GM12875 (cell line): ENCODE results near the gene GPS1.

ENCODE experiments used
- H3K4me3 ChIP-seq: one replicate; pipeline ENCODE4 v1.5.1; 2011; ENCODE audit warnings: low read depth, low read length, control low read depth
- TF ChIP-seq, protein P1 (sequence below): IDR thresholded peaks from 2 replicates; pipeline ENCODE4 v1.5.1; 2011; ENCODE audit warnings: low read depth, mild to moderate bottlenecking, control low read depth, inconsistent platforms, low read length, moderate library complexity, borderline replicate concordance; ENCODE audit not compliant: insufficient read depth

The GPS1 gene

DNA sequence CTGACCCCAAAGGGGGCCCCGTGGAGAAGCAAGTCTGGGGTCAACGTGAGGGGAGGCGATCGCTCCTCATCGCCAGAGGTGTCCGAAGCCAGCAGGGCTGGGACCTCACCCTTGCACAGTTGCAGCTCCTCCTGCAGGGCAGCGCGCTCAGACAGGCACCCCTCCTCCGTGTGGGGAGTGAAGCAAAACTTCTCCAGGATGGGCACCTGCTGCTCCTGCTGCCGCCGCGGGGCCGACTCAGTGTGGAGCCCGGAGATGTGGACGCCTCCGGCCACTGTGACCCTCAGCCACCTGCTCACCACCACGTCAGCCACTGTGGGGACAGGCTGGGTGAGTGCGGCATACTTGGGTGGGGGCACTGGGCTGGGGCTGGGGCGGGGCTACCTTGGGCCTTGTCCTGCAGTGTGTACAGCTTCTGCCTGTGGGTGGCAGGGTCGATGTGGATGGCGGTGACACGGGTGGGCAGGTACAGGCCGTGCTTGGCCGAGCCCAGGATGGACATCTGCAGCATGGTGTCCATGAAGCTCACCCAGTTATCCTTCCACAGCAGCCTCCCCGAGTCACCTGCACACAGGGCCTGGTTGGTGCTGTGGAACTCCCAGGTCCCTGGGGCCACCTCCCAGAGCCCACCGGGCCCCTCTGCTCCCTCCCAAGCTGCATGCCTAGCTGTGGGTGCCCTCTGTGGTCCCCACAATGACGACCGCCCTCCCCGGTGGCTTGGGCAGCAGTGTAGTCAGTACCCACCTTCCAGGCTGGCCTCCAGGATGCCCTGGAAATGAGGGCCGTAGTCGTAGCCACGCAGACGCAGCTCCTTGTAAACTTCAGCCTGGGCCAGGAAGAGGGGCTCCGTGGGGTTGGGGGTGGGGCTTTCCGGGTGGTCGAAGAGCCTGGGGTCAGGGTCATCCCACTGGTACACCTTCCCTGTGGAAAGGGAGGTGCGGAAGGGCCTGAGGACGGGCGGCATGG, 35.5 kb downstream of the GPS1 start:
- TF ChIP-seq, protein P1, sequence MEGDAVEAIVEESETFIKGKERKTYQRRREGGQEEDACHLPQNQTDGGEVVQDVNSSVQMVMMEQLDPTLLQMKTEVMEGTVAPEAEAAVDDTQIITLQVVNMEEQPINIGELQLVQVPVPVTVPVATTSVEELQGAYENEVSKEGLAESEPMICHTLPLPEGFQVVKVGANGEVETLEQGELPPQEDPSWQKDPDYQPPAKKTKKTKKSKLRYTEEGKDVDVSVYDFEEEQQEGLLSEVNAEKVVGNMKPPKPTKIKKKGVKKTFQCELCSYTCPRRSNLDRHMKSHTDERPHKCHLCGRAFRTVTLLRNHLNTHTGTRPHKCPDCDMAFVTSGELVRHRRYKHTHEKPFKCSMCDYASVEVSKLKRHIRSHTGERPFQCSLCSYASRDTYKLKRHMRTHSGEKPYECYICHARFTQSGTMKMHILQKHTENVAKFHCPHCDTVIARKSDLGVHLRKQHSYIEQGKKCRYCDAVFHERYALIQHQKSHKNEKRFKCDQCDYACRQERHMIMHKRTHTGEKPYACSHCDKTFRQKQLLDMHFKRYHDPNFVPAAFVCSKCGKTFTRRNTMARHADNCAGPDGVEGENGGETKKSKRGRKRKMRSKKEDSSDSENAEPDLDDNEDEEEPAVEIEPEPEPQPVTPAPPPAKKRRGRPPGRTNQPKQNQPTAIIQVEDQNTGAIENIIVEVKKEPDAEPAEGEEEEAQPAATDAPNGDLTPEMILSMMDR = no peak

DNA sequence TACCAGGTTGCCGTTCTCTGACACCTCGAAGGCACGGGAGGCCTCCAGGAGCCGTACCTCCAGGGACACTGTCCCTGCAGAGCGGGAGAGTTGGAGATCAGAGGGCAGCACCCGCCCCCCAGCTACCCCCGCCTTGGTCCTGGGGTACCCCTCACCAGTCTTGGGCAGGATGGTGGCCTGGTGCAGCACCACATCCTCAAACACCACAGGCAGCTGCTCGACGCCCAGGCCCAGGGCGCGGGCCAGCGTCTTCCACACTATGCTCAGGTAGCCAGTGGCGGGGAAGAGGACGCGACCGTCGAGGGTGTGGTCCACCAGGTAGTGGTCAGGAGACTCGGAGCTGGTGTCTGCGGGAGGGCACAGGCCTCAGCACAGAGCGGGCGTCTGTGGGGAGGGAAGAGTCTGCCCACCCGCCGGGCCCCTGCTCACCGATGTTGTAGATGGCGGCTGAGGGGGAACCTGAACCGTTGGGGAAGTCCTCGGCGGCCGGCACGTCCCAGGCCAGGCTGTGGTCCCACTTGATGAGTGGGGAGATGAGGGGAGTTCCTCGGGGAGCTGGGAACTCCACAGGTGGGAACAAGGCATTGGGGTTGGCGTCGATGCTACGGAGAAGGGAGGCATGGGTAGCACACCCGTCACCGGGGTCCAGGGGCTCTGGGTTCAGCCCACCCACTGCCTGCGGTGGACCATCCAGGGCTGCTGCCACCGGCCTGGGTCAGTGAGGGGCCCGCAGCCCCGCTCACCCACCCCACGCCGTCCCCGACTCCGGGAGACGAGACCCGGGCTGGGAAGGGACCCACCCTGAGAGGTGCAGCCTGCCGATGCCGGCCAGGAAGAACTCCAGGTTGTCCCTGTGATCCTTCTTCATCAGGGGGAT, 36.5 kb downstream of the GPS1 start:
- no peak overlapping the region for H3K4me3 ChIP-seq
- TF ChIP-seq, protein P1 = no peak

More for the DNA sequence above, 35.5 kb downstream of the GPS1 start:
- H3K4me3 ChIP-seq = no peak overlapping the region

DNA sequence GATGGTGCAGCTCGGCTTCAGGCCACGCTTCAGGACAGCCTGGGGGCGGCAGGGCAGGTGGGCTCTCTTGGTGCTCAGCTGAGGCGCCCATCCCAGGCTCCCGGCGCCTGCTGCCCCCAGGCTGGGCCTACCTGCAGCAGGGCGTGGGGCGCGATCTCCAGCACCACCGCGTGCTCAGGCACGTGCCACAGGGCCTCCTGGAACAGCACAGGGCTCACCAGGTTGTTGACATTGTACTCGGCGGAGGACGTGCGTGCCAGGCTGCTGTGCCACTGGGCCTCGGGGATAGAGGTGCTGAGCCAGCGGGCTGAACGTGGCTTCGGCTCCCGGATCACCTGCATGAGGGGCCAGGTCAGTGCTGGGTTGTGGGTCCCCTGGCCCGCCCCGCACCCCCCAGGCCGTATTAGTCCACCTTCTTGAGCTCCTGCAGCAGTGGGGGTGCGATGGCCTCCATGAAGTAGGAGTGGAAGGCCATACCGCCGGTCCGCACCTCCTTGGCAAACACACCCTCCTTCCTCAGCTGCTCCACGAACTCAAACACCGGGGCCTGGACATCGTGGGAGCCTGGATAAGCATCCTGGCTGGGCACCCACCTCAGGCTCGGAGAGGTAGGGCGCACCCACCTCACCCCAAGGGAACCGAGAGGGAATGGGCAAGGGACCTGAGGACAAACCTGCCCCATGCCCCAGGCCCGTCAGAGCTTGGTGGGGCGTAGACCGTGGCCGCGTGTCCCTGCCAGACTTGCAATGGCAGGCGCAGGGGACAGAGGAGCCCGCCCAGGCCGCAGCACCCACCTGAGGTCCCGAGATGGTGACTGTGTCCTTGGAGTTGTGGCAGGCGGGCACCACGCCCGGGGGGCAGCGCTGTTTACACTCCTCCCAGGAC, 37.4 kb downstream of the GPS1 start:
- TF ChIP-seq, protein P1 = no peak
- no peak overlapping the region for H3K4me3 ChIP-seq

DNA sequence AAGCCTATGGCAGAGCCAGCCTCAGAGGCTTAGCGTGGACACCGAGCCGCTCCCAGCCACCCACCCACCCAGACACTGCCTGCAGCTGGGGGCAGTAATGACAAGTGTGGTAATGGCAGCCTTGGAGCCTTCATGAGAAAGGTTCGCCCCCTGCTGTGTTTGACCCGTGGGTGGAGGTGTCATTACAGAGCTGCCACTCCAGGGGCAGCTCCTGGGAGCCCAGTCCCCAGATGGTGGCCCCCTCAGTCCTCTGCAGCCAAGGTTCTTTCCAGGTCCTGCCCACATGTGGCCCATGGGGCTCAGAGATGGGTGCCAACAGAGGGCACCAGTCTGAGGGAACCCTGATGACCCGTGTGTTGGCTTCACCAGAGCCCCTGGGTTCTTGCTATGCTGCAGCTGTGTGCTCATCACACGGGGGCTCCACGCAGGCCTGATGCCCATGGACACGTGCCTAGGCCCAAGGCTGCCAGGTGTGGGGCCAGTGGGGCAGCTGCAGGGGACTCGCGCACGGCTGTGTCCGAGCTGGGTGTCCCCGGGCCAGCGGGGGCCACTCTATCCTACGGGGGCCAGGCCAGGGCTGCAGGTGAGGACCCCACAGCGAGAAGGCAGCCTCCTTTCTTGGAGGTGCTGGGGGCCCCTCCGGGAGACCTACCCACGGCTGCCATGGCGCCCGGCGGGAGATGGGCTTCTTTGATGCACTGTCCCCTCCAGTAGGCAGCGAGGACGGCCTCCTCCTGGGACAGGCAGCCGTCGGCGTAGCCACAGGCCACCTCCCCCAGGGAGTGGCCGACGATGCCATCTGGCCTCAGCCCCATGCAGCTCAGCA, 38.2 kb downstream of the GPS1 start:
- H3K4me3 ChIP-seq = no peak overlapping the region
- TF ChIP-seq, protein P1 = no peak

DNA sequence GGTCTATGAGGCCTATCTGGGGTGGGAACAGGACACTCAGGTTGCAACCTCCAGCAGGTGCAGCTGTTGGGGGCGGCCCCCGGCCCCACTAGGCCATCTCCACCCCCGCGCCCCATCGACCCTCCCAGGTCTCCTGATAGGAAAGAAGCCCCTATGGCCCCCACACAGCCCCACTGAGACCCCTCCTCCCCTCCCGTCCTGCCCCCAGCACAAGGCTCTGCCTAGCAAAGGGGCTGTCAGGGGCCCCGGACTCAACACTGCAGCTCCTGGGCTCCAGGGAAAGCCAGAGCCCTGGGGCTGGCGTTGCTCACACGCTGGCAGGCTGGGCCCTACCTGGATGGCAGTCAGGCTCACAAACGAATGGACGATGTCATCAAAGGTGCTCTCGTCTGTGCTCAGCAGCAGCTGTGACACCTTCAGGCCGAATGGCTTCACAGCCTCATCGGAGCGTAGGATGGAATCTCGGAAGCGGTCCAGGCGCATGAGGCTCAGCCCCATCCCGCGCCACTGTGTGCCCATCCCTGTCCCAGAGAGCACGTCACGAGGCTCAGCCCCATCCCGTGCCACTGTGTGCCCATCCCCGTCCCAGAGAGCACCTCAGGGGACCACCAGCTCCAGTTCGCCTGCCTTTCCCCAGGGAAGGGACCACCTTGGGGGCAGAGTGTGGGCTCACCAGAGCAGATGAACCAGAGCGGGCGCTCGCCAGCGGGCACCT, 39.0 kb downstream of the GPS1 start:
- TF ChIP-seq, protein P1 = no peak
- no peak overlapping the region for H3K4me3 ChIP-seq
